HG03103 (cell line): Measurements from ENCODE around the gene TENT5C.

Experiments used
- ATAC-seq: cut with Tn5 transposase; IDR thresholded peaks from one replicate; pipeline ENCODE4 v1.9.1; 2021; ENCODE audit warnings: low read depth; ENCODE audit not compliant: unreplicated experiment

Gene TENT5C

DNA sequence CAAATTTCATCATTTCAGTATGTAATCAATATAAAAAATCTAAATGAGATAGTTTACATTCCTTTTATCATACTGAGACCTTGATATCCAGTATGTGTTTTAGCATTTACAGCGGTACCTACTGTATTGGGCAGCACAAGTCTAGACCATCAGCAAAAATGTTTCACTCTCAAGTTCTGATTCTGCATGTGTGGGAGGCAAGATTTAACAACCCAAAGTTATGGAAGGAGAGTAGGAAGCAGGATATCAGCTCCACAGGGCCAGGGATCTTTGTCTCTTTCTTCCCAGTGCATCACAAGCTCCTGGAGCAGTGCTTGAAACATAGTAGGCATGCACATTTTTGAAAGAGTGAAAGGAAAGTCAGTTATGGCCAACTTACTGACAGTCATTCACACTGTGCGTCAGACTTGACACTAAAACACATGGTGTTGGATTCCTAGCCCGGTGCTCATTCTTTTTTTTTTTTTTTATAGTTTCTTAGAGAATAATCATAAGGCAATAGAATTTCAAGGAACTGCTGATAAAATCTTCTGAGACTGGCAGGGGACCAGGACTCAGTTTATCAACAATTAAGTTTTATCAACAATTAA, 6.1 kb downstream of the TENT5C start:
- no peak for ATAC-seq

DNA sequence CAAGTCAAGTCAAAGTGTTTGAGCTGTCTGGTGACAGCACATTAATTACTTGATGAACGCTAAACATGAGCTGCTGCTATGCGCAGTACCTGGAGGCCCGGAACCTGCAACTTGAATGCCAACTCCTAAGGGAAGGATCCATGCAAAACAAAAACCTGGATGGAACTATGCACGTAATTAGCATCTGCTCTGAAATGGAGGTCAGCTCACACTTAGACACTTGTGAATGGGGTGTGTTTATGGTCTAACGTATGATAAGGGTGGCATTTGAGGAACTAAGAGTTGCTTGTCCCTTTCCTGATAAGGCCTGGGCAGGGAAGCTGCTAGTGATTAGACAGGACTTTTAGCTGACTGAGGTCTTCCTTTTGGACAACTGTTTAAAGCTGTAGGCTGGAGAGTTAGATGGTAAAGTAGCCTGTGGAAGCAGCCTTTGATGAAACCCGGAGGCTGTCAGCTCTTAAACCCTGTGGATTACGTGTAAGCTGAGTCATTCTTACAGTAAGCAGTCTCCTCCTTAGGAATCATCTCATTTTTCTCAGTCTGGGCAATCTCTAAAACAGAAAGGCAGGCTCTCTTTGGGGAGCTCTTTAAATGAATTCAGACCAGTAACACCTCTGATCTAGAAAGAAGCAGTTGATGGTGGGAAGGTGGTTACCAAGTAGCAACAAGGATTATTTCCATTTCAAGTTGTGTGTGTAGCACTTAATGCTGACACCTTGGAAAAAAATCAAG, 6.8 kb downstream of the TENT5C start:
- no peak for ATAC-seq

GRCh38 chr1:117613249-117613968, 7.6 kb downstream of the TENT5C start:
- ATAC-seq, result no peak

DNA sequence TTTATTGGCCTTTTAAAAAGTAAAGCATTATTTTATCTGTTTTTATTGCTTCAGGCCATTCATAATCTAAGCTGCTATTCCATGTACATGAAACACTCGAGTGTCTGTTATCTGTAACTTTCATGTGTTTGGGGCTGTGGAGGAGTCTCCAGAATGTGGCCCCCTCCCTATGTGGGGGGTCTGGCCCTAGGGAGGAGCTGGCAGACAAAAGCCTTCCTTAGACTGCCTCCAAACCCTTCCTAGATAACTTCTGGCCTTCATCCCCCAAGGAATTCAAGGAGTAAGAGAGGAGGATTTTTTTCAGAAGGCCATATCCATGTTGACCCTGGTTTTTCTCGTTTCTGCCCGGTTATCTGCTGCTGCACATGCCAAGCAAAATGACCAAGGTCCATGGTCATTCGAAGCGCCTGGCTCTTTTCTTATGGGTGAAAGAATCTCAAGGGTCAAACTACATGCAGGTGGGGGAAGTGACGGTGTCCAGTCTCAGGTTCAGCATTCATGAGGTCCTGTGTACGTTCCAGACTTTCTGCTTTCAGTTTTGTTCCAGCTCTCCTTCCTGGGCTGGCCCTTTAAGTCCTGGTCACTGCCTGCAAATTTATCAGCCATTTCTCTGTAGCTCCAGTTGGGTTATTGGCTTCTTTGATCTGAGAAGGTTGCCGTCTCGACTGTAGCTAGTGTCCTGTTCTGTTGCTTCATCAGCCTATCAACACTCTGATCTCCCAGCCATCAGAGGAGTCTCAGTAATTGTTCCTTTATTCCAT, 8.3 kb downstream of the TENT5C start:
- ATAC-seq, result no peak

DNA sequence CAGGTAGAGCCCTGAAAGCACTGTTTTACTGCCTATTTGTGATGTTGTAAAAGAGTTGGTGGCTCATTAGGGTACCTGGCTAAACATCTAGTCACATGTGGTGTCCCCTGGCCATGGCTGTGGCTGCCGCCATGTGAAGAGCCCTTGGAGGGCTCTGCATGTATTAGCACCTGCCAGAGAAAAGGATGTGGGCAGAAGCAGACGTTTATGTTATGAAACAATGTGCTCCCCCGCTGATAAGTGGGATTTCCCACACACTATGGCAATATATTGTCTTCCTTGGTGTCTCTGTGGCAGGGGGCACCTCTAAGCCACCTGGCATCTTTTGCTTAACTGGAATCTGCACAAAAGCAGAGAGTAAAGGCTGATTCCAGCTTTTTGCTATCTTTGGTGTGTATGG, 9.6 kb downstream of the TENT5C start:
- ATAC-seq, result no peak

DNA sequence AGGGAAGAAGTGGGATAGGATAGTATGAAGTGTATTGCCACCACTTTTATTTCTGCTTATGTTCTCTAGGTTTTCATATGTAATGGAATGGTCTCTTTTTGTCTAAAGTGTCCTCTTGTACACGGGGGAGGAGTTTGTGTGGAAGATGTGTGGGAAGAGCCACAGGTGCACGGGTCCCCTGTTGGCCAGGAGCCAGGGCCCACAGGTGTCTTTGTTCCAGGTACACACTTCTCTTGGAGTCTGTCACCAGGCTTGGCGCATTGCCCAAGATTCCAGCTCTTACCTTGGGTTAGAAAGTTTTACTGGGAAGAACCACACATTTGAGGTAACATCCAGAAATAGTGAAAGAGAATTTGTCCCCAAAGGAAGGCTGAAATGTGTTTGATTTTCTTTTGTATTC, 10.5 kb downstream of the TENT5C start:
- no peak for ATAC-seq

DNA sequence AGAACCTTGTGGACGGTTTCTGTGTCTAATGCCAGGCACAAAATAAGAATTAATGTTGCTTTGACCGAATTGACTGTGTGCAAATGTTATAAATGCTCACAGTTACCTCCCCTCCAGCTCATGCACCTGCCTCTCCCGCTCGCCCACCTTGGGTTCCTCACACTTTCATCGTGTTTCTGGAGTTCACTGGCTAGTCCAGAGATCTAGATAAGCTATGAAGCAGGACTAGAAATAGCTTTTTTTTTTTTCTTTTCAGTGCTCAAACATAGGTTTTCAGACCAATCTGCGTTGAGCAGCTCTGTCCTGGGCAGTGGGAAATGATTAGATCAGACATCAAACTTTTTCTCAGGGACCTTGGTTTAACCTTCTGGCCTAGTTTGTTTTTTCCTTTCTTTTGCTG, 11.1 kb downstream of the TENT5C start:
- ATAC-seq, result no peak

GRCh38 chr1:117618450-117619122, 12.7 kb downstream of the TENT5C start:
- ATAC-seq, result no peak

DNA sequence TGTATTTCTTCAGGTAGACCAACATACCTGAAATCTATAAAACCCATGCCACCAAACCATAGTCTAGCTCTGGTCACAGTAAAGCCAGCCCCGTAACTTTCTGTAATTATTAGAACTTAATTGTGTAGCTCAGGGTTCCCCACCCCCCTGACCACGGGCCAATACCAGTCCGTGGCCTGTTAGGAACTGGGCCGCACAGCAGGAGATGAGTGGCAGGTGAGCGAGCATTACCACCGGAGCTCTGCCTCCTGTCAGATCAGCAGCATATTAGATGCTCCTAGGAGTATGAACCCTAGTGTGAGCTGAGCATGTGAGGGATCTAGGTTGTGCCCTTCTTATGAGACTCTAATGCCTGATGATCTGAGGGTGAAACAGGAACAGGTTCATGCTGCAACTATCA, 14.6 kb downstream of the TENT5C start:
- ATAC-seq, result no peak

DNA sequence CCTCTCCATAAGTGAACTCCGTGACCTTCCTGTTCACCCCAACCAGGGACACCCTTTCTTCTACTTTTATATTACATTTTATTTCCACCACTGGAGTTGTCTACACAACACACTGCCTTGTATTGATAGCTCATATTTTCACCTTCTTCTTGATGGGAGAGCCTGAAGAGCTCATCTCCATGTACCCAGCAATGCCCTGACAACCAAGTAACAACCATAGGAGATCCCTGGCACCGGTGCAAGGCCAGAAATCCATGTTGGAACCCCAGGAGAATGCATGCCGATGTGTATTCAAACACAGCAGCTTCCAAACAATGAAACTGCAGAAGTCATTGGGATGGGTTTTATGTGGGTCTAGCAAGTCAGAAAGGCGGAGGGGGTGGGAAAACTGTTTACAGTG, 15.5 kb downstream of the TENT5C start:
- no peak for ATAC-seq

GRCh38 chr1:117622726-117623125, 16.9 kb downstream of the TENT5C start:
- no peak for ATAC-seq

- no peak for ATAC-seq
Observed at GRCh38 chr1:117623141-117623540, 17.3 kb downstream of the TENT5C start.

- ATAC-seq, result no peak
Observed at GRCh38 chr1:117623698-117624097, 17.9 kb downstream of the TENT5C start.

GRCh38 chr1:117627546-117628130, 21.8 kb downstream of the TENT5C start:
- no peak for ATAC-seq

GRCh38 chr1:117628343-117628742, 22.5 kb downstream of the TENT5C start:
- no peak for ATAC-seq

GRCh38 chr1:117629625-117630422, 24.0 kb downstream of the TENT5C start:
- no peak for ATAC-seq

- ATAC-seq, result no peak
Observed at GRCh38 chr1:117630423-117630998, 24.7 kb downstream of the TENT5C start.

DNA sequence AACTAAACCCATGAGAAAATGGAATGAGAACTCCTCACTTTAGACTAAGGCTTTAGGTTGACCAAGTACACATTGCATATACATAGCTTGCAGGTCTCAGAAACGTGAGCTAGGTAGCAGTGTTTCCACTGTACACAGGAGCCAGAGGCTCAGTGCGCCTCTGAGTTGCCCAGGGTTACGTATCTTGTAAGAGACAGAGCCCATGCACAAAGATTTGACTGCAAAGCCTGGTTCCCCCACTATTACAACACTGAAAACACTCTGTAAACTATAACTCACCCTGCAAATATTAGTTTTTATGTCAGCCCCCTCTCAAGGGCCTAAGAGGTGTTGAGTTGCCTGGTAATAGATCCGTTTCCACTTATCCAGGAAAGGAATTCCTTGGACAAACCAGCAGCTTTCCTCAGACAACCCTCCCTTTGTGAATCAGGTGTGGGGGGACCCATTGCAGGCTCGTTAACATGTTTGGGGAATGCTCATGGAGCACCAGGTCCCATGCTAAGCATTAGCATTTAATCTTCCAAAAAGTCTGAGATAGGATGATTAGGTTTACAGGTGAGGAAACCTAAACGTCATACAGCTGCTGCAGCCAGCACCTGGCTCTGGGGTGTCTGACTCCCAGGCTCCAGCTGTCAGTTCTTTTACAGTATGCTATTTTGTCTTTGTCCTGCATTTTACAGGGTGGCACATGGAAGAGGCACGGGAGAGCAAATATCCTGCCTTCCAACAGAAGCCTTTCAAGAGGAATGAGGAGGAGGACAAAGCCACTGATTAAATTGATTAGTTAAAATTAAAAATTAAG, 25.7 kb downstream of the TENT5C start:
- no peak for ATAC-seq
